ENCODE results near the gene CERS3.

- TF ChIP-seq, protein P1, sequence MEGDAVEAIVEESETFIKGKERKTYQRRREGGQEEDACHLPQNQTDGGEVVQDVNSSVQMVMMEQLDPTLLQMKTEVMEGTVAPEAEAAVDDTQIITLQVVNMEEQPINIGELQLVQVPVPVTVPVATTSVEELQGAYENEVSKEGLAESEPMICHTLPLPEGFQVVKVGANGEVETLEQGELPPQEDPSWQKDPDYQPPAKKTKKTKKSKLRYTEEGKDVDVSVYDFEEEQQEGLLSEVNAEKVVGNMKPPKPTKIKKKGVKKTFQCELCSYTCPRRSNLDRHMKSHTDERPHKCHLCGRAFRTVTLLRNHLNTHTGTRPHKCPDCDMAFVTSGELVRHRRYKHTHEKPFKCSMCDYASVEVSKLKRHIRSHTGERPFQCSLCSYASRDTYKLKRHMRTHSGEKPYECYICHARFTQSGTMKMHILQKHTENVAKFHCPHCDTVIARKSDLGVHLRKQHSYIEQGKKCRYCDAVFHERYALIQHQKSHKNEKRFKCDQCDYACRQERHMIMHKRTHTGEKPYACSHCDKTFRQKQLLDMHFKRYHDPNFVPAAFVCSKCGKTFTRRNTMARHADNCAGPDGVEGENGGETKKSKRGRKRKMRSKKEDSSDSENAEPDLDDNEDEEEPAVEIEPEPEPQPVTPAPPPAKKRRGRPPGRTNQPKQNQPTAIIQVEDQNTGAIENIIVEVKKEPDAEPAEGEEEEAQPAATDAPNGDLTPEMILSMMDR (IDR thresholded peaks at IDR 0.05; ENCODE audit: borderline replicate concordance, extremely low read depth, low read length, poor library complexity, severe bottlenecking) = no peak
- TF ChIP-seq EZH2 (IDR thresholded peaks at IDR 0.05; ENCODE audit: borderline replicate concordance, low read depth, low read length, severe bottlenecking) = no peak
Measured at GRCh38 chr15:100433304-100433703, 95.4 kb downstream of the CERS3 start.

Measured in DND-41 (cell line).